NCI-H774 (cell line): ENCODE results near the gene TMEM178B.
"Not testable (repeated sequence)": the region's sequence is repeated elsewhere in the genome, so short reads cannot be mapped to it uniquely, and the experiment has no call there.

Experiments
- DNase-seq: peaks from one replicate; lab custom pipeline; 2025; lab: John Stamatoyannopoulos, UW

TMEM178B gene

DNA sequence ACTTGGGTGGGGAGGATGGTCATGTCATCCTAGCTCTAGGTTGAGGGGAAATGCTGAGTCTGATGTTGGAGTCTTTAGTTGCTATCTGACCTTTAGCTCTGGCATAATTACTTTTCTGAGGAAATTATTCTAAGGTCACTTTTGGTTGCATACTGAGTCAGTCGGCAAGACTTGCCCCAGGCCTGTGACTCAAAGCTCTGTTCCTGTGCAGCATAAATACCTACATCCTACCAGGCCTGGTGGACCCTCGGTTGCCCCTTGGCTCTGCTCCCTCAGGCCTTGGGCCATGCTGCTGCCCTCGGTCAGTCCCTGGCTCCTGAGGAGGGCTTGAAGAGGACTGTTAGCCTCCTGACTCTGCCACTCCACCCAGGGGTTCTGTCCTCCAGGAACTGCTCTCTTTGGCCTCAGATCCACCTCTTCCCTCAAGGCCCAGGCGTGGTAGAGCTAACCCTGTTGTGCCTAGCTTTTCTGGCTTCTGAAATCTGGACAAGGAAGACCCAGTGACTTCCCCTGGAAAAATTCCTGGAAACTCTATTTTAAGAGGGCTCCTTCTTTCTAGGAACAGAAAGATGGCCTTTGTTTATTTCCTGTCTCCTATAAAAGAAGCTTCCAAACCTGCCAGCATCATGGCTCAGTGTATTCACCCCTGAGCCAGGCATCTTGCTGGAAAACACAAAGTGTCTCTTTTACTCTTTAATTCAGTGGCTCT is 71.2 kb downstream of the TMEM178B start:
- DNase-seq, result no peak

DNA sequence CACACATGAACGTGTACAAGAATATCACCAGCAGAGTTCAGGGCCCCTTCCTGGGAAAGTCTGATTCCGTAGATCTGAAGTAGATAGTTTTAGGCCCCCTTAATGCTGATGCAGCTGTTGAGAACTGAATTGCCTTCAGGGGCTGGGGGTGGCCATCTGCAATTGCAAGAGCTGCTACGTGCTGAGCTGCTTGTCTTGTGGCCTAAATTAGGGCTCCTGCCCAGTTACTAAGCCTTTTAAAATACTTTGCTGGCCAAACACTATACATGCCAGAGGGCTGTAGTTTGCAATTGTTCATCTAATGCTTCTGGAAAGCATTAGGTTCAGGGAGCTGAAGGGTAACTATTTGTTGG is 71.7 kb downstream of the TMEM178B start:
- no peak for DNase-seq

DNA sequence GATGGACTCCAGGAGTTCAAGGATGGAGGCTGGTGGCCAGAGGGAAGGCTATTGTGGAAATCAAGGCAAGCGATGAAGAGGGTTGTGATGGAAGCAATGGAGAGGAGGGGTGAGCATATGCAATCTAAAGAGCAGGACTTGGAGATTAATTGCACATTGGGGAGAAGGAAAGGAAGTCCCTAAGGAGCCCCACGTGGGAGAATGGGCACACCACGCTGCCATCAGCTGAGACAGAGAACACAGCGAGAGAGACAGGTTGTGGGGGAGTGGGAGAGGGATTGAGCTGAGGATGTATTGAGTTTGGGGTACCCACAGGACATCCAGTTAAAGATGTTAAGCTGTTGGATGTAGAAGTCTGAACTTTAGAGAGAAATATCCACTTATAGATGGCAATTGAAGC is 73.6 kb downstream of the TMEM178B start:
- no peak for DNase-seq

DNA sequence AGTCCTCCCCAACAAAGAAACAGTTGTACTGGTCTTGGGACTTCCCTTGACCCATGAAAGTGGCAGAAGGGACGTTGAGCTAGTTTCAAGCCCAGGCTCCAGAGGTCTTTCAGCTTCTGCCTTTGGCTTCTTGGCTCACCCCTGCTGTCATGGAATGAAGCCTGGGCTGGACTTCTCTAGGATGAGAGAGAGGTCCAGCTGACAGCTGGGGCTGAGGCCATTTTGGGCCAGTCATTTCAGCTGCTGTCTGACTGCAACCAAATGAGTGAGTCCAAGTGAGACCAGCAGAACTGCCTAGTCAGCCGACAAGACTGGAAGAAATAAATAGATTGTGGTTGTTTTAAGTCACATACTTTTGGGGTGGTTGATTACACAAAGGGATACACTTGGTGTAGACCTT is 76.6 kb downstream of the TMEM178B start:
- DNase-seq, result no peak

DNA sequence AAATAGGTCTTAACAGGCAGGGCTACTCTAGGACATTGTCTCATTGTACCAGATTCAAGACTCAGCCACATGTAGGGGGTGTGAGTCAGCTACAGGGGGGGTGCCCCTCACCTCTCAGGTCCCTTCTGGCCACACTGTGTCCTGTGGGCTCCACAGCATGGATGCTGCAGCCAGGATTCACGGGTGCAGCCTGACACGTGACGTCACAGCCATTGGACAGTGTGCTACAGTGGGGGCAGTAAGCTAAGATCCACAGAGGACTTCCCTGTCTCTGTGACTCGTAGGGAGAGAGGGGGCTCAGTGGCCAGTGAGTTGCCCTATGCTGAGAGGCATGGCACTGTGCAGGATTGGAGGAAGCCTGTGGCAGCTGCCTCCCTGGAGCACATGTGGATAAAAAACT is 77.9 kb downstream of the TMEM178B start:
- no peak for DNase-seq

DNA sequence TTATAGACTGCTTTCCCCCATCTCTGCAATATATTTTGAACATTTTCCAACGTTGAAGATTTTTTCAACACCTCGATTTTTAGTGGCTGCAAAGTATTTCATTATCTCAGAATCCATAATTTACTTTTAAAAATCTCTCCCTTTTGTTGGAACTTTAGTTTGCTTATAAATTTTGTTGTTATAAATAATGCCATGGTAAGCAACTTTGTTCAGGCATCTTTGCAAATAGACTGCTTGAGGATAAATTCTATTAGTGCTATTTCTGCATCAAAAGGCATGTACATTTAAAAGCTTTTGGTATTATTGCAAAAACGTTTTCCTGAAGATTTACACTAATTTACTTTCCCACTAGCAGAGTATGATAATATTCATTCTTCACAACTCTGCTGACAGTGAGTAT is 79.4 kb downstream of the TMEM178B start:
- no peak for DNase-seq

DNA sequence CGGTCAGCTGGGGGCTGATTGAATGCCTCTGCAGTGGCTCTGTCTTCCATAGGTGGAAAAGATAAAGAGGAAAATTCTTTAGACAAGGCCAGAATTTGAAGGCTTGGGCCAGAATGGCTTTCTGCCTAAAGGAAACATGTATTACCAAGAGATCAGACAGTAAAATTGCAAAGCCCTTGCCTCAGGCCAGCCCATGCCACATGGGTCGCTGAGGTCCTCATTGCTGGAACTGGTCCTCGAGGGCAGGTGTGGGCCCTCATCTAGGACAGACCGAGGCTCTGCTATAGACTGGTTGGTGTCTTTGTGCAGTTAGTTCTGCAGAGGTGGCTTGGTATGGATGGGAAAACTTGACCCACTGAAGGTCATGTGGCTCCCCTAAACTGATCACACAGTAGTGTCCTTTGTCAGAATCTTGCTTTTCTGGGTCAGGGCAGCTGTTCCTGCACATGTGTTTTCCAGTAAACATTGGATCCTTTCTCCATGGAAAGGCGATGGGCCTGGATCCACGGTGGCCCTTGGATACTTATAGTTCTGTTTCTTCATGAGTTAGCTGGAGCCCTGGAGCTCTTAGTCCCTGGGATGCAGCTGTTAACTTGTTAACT is 80.4 kb downstream of the TMEM178B start:
- no peak for DNase-seq

DNA sequence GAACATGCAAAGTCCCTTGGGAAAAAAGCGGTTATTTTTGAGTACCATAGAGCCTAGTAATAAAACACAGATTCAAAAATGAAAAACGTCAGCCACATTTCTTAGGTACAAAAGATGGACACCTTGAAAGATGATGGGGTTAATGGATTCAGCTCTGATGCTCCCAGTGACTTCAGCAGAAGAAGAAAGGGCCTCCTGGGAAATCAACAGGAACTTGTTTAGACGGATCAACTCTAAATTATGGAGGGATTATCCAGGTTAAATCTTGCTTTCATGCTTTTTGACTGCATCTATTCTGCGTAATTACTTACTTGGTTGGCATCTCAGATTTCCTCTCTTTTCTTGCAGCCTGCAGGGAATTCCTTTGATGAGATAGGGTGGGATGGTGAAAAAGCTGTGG is 82.5 kb downstream of the TMEM178B start:
- no peak for DNase-seq

DNA sequence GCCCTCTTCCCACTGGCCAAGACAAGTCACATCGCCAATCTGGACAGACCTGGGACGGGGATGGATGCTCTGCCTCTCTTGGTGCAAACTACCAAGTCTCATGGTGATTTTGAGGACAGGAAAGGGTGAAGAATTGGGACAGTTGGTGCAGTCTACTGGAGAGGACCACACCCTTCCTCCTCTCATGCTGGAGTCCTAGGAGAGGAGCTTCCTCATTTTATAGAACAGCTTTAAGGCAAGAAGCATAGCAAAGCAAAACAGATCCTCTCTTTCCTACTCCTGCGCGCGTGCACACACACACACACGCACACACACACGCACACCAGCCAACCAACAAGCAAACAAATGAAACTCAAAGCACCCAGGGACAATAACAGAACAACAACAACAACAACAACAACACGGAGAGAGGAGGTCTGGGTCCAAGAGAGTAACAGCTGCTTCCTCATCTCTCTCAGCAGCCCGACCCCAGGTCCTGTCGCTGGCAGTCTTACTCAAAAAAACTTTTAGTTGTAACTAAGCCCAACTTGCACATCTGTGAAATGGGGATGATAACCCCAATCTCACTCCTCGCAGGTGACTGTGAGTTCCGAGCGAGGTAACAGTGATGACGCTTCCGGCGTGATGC is 83.4 kb downstream of the TMEM178B start:
- no peak for DNase-seq

DNA sequence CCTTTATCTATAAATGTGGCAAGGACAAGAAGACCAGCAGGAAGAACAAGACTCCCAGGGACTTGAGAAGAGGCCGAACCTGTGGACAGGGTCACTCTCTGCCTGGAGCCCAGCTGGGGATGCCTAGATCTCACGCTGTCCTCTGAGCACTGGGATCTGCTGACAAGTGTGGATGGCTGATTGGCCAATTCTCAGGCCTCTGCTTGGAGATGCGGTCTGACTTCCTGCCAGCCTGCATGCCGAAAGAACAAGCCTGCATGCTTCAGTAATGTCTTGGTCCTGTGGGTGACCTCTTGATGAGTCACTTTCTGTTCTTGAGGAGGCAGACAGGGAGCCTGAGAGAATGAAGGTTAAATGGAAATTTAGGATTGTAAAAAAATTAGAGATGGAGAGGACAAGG is 84.7 kb downstream of the TMEM178B start:
- no peak for DNase-seq

DNA sequence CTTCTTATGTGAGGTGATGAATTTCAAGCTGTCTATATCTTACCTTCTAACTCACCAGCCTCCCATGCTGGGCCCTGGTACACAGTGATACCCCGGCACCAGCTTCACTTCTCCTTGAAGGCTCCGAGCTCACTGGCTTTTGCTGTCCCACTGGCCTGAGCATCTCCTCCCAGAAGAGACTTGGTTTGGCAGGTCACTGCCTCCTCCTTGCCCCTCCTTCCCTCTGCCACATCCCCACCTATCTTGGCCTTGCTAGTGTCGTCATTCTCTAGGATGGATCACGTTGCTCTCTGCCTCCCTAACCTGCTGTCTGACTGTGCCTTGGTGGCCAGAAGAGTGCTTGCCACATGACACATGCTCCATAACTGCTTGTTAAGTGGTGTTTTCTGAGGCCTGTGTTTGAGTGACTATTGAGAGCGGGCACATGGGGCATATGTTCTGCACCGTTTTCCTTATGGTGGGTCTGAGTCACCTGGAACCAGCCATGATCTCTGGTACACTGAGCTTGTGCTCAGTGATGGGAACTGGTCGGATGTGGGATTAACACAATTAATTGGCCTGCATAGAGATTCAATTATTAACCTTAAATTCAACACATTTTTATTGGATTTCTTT is 86.5 kb downstream of the TMEM178B start:
- DNase-seq, result no peak

DNA sequence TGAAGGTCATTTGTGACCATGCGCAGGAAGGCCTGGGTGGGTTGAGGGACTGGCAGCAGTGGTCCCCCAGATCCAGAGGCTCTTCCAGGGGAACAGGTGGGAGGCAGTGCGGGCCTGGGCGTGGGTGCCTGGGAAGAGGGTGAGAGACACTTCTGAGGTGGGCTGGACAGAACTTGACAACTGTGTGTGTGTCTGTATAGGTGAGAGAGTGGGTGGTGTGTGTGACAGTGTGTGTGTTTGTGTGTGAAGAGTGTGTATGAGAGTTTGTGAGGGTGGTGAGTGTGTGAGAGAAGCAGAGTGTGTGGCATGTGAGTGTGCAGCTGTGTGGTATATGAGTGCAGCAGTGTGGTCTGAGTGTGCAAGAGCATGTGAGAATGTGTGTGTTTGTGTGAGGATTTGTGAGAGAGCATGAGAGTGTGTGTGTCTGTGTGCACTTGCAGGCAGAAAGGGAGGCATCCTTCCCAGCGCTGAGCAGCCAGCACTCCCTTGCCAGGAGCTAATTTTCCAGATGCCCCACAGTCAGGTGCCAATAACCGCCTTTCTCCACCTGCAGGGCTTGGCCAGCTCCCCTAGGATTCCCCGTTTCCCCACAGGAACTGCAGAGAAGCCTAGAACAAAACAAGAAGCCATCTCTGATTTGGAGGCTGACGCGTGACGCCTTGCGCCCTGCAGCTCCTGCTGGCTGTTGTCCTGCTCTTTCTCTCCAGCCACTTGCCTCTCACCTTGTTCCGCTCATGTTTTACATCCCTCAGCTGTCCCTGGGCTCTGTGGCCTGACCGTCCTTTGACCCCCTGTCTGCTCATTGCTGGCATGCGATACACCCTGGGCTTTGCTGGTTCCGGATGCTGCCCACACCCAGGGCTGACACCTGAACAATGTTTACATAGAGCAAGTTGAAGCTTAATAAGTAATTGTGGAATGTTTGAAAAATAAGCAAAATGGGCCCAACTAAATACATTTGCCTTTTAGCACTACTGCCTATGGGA is 88.0 kb downstream of the TMEM178B start:
- DNase-seq, result no peak

DNA sequence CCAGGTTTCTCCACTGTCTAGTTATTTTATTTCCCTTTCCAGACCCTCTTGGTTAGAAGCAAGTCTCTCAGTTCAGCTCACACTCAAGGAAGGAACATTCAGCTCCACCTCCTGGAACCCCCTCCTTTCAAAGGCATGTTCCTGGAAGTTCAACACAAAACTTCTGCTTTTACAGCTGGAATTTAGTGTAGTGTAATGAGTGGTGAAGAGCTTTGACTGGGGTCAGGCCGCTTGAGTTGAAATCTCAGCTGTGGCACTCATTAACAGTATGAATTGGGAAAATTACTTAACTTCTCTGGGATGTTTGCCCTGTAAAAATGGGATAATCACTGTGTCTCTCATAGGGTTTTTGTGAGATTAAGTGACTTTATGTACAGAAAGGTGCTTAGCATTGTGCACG is 91.7 kb downstream of the TMEM178B start:
- DNase-seq, result no peak

DNA sequence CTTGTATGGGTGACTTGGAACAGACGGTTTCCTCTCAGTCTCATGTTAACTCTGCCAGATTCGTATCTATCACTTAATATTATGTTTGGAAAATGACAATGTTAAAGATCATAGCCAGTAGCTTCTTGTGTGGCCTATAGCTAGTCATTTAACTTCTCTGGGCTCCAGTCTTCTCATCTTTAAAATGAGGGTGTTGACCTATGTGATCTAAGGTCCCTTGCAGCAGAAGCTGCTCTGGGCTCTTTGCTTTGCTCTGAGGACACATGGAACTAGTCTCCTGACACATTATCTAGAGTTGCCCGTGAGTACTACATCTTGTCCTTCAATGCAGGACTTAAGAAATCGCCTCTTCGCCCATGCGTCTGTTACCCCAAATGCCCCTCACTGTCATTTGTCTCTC is 93.1 kb downstream of the TMEM178B start:
- no peak for DNase-seq

DNA sequence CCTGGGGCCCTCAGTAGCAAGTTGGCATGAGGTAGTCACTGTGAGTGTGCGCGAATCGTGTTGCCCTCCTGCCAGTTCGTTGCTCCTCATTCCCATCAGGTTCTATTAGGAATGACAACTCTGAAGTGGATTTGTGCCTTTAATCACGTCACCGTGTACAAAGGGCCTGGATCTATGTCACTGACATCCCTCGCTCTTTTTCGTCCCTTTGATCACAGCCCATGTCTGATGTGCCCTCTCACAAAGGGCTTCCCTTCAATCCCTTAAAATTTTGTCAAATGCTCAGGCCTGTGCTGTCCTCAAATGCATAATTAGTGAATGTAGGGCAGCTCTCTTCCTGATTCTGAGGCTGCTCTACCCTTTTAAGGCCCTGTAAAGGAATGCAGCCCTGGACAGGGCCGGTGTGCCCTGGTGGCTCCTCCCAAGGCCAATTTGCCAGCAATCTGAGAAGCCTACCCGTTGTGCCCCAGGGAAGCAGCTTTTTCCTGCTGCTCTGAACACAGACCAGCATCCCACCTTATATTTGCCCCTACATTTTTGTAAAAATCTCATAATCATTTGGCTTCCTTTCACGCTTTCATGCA is 93.6 kb downstream of the TMEM178B start:
- DNase-seq, result no peak

DNA sequence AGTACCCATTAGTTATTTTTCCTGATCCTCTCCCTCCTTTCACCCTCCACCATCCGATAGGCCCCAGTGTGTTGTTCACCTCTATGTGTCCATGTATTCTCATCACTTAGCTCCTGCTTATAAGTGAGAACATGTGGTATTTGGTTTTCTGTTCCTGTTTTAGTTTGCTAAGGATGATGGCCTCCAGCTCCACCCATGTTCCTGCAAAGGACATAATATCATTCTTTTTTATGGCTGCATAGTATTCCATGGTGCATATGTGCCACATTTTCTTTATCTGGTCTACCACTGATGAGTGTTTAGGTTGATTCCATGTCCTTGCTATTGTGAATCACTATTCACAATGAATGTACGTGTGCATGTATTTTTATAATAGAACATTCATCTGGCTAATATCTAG is 95.3 kb downstream of the TMEM178B start:
- not testable (repeated sequence) for DNase-seq

DNA sequence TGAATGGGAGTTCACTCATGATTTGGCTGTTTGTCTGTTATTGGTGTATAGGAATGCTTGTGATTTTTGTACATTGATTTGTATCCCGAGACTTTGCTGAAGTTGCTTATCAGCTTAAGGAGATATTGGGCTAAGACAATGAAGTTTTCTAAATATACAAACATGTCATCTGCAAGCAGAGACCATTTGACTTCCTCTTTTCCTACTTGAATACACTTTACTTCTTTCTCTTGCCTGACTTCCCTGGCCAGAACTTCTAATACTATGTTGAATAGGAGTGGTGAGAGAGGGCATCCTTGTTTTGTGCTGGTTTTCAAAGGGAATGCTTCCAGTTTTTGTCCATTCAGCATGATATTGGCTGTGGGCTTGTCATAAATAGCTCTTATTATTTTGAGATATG is 101.9 kb downstream of the TMEM178B start:
- DNase-seq, result not testable (repeated sequence)

DNA sequence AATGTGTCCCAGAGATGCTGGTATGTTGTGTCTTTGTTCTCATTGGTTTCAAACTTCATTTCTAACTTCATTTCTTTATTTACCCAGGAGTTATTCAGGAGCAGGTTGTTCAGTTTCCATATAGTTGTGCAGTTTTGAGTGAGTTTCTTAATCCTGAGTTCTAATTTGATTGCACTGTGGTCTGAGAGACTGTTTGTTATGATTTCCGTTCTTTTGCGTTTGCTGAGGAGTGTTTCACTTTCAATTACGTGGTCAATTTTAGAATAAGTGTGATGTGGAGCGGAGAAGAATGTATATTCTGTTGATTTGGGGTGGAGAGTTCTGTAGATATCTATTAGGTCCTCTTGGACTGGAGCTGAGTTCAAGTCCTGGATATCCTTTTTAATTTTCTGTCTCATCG is 103.3 kb downstream of the TMEM178B start:
- DNase-seq, result not testable (repeated sequence)

DNA sequence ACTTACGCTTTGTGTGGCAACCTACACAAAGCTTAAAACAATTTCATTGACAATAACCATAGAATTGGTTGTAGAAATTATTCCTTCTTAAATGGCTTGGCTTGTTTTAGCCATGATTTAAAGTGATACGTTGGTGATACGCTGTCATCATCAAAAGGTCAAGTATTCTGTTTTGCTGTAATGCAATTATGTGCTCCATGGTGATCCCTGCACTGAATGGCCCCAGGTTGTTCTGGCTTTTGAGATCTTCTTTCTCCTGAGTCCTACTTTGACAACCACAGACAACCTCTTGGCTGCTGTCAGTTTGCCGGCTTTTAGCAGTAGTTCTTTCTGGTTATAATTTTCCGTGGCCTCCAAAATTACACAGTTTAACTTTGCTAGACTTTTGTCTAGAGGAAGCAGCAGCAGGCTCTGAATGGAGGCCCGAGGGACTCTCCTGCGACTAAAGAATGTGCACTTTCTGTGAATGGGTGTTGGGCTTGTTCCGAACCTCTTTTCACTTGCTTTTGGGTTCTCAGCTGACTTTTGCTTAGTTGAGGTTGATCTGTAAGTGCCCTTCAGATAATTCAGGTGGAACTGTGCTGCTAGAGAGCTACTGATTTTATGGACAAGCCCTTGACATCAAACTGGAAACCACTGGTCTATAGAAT is 104.7 kb downstream of the TMEM178B start:
- no peak for DNase-seq

DNA sequence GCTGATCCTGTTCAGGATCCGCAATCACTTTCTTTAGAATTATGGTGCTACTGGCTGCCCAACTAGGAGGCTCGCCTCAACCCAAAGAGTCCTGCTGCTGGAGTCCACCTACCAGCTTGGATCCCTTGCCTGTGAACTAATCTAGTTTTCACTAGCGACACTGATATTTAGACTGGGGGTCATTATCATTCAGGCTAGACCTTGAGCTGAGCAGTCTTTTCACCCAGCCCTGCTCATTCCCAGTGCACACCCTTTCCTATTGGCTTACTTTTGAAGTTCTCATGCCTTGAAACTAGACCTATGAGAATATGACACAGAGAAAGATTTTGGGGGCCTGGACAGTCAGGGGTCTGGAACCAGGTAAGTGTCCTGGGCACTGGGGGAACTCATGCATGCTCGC is 107.9 kb downstream of the TMEM178B start:
- DNase-seq, result no peak

DNA sequence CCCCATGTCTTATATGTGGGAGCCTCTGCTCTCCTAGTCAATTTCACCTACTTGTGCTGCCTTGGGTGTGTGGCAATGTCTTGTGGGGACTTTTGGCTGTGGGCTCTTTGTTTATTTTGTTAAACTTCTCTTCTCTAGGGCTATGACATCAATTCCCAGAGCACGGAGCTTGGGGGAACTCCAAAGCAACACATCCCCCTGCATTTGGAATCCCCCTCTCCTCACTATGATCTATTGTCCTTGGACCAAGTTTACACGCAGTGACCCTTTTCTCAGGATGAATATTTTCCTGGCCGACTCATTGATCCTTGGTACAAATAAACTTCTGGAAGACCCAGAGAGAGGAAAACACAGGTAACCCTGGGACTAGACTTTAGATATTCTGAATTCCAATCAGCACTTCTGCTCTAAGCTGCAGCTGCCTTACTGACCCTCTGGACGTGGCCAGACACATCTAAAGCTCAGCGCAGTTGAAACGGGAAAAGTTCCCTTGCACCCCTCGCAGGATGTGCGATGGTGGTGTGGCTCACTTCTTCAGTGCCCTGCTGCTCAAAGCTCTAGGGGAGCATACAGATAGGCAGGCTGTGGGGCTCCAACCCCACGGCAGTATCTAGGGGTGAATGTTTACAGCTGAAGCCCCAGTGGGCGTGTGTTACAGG is 110.8 kb downstream of the TMEM178B start:
- DNase-seq, result no peak
